ENCODE results near the gene TECPR2. TPM values are rescaled to one million over a fixed set of nuclear protein-coding genes. Genes with fewer than 3 reads are reported as not detected.

TECPR2 gene
- total RNA-seq, 2 donors from 2014 or later = 8.7 to 9.7 TPM

DNA sequence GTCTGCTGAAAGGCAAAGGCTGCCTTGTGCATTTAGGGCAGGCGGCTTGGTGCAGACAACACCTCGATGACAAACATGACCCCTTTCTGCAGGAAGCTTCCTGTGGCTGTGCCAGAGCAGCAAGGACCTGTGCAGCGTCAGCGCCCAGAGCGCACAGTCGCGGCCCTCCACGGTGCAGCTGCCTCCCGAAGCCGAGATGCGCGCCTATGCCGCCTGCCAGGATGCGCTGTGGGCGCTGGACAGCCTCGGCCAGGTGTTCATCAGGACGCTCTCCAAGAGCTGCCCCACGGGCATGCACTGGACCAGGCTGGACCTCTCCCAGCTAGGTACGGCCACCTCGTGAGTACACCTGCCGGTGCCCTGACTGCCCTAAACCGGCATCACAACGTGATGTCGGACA, 89.6 kb downstream of the TECPR2 start:
- Mint-ChIP-seq H3K4me1 (ENCODE audit: low read depth) (no peaks in the 10 kb centered on the region), H3K9me3 (no peaks in the 10 kb centered on the region), H3K27ac (no peak overlapping the region), H3K36me3 (ENCODE audit: insufficient read depth in 2 of 2) (no peaks in the 10 kb centered on the region), H3K27me3 (ENCODE audit: low read depth) (no peaks in the 10 kb centered on the region), H3K4me3 (no peak overlapping the region)
- DNase-seq (no peak), ATAC-seq (replicated peaks in 1 of 2) (no peak)

DNA sequence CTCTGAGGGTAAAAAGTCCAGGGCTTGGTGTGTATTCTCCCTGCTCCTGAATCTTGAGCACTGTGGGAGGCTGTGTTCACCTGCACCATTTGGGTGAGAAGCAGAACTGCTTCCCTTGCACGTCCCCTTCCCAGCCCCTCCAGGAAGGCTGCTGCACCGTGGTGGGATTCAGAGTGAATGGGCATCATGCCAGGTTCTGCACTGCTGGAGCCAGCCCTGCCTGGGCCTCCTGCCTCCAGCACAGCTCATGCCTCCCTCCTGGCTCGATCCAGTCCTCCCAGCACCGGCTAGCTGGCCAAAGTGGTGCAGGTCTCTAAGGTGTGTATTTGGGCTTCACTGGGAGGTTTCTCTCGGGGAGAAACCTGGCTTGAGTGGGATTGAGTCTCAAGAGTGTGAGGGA, 92.0 kb downstream of the TECPR2 start:
- H3K9me3 Mint-ChIP-seq = no peaks in the 10 kb centered on the region
- H3K27ac Mint-ChIP-seq = no peak overlapping the region
- H3K4me3 Mint-ChIP-seq = no peak overlapping the region
- no peak for DNase-seq
- H3K27me3 Mint-ChIP-seq (ENCODE audit: low read depth) = no peaks in the 10 kb centered on the region
- no peaks in the 10 kb centered on the region for H3K4me1 Mint-ChIP-seq (ENCODE audit: low read depth)
- H3K36me3 Mint-ChIP-seq (ENCODE audit: insufficient read depth in 2 of 2) = no peaks in the 10 kb centered on the region
- no peak for ATAC-seq (replicated peaks in 1 of 2)

DNA sequence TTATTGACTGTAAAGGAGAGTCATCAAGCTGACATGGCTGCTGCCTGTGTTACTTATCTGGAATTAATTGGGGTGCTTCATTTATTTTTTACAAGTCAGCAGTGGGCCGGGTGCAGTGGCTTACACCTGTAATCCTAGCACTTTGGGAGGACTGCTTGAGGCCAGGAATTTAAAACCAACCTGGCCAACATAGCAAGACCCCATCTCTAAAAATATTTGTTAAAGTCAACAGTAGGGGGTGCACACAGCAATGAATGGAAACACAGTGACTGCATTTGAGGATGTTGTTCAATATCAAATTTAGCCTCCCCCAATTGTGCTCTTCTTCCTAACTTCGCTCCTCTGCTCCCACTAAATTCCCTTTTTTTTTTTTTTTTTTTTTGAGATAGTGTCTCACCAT, 94.8 kb downstream of the TECPR2 start:
- DNase-seq = no peak
- H3K9me3 Mint-ChIP-seq = no peaks in the 10 kb centered on the region
- no peaks in the 10 kb centered on the region for H3K27me3 Mint-ChIP-seq (ENCODE audit: low read depth)
- H3K4me3 Mint-ChIP-seq = no peak overlapping the region
- no peaks in the 10 kb centered on the region for H3K4me1 Mint-ChIP-seq (ENCODE audit: low read depth)
- H3K27ac Mint-ChIP-seq = no peak overlapping the region
- ATAC-seq (replicated peaks in 1 of 2) = no peak
- no peaks in the 10 kb centered on the region for H3K36me3 Mint-ChIP-seq (ENCODE audit: insufficient read depth in 2 of 2)

DNA sequence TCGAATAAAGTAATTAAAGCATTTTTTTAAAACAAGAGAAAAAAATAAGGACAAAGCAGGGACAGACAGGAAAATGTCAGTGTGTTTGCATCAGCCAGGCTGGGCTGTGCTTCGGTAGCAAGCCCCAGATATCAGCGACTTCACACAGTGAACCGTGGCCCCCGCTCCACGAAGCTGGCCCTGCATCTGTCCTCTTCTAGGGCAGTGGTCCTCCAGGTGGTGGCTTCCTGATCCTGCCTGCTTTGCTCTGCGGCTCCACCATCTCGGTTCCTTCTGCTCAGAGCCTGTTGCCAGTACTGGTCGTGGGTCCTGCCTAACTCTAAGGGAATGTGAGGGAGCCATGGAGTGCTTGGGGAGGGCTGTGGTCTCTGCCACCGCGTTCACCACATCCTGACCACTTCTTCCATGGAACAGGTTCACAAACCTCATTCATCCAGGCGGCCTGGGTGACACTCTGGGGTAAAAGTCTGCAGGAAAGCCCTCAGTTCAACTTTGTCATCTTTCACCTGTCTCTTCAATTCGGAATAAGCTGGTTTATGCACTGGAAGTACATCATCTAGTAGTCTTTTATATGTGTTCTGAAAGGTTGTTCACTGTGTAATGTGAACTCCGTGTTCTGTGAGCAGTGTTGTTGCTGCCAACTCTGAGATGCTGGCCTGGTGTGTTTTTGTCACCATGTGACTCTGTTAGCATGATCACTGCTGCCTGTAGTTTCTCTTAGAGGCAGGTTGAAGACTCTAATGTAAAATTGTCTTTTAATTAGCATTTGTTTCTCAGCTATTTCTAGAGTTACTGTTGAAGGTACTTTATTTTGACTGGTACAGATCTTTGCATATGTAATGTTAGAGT, 99.0 kb downstream of the TECPR2 start:
- no peaks in the 10 kb centered on the region for H3K4me1 Mint-ChIP-seq (ENCODE audit: low read depth)
- H3K4me3 Mint-ChIP-seq = no peak overlapping the region
- no peak for DNase-seq
- H3K27ac Mint-ChIP-seq = no peak overlapping the region
- H3K9me3 Mint-ChIP-seq = no peaks in the 10 kb centered on the region
- no peak for ATAC-seq (replicated peaks in 1 of 2)
- H3K27me3 Mint-ChIP-seq (ENCODE audit: low read depth) = no peaks in the 10 kb centered on the region
- no peaks in the 10 kb centered on the region for H3K36me3 Mint-ChIP-seq (ENCODE audit: insufficient read depth in 2 of 2)

DNA sequence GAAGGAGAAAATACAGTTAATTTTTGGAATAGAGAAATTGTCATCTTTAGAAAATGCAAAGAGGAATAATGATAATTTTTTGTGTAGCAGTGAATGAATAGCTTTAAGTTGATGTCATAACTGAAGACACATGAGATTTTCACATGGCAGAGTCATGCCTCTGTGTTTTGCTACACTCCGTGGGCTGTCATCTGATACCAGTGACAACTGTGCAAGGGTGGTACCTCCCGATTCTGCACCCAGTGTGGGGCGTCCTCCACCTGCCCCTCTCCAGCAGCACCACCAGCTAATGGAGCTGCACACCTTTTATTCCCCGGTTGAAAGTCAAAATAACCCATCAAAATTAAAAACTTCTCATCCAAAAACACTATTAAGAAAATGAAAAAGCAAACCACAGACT, 99.7 kb downstream of the TECPR2 start:
- Mint-ChIP-seq H3K27ac (no peak overlapping the region), H3K36me3 (ENCODE audit: insufficient read depth in 2 of 2) (no peaks in the 10 kb centered on the region), H3K4me3 (no peak overlapping the region), H3K9me3 (no peaks in the 10 kb centered on the region), H3K4me1 (ENCODE audit: low read depth) (no peaks in the 10 kb centered on the region), H3K27me3 (ENCODE audit: low read depth) (no peaks in the 10 kb centered on the region)
- DNase-seq (no peak), ATAC-seq (replicated peaks in 1 of 2) (no peak)

DNA sequence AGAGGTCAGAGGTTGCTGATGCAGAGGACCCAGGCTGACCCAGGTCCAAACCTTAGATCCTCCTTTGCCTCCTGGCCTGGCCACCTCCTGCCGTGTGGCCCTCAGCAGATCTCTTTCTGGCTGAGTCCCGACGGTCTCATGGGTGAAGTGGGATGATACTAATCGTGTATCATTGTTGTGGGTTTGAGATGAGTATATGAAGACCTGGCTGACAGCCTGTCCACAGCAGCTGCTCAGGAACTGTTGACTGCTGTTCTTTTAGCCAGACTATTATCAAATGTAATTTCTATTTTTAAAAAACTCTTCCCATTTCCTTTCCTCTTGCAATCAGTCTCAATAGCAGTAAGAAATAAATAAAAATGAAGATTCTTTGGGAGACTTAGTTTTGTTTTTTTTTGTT, 101.3 kb downstream of the TECPR2 start:
- Mint-ChIP-seq H3K4me1 (ENCODE audit: low read depth) (no peaks in the 10 kb centered on the region), H3K36me3 (ENCODE audit: insufficient read depth in 2 of 2) (no peaks in the 10 kb centered on the region), H3K4me3 (no peak overlapping the region), H3K9me3 (no peaks in the 10 kb centered on the region), H3K27me3 (ENCODE audit: low read depth) (no peaks in the 10 kb centered on the region), H3K27ac (no peak overlapping the region)
- ATAC-seq (replicated peaks in 1 of 2) = no peak
- no peak for DNase-seq

DNA sequence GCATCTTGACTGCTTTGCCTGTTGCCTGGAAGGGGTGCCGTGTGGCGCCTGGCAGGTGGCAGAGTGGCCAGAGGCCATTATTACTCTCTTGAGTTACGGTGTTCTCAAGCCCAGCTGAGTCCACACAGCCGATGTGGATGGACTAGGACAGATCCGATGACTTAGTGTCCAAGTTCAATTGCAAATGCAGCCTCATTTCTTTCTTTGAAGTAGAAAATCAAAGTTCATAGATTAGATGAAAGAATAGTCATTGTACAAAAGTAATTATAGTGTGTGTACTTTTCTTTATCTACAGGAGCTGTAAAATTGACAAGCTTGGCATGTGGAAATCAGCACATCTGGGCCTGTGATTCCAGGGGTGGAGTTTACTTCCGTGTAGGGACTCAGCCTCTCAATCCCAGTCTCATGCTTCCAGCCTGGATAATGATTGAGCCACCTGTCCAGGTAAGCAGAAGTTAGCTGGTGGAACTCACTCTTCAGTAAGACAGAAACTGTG, 102.2 kb downstream of the TECPR2 start:
- Mint-ChIP-seq H3K4me1 (ENCODE audit: low read depth) (no peaks in the 10 kb centered on the region), H3K4me3 (no peak overlapping the region), H3K36me3 (ENCODE audit: insufficient read depth in 2 of 2) (peaks cover 0 to 3% of the 10 kb centered on the region in 2 donors), H3K27me3 (ENCODE audit: low read depth) (no peaks in the 10 kb centered on the region), H3K27ac (no peak overlapping the region), H3K9me3 (no peaks in the 10 kb centered on the region)
- DNase-seq (no peak), ATAC-seq (replicated peaks in 1 of 2) (no peak)

DNA sequence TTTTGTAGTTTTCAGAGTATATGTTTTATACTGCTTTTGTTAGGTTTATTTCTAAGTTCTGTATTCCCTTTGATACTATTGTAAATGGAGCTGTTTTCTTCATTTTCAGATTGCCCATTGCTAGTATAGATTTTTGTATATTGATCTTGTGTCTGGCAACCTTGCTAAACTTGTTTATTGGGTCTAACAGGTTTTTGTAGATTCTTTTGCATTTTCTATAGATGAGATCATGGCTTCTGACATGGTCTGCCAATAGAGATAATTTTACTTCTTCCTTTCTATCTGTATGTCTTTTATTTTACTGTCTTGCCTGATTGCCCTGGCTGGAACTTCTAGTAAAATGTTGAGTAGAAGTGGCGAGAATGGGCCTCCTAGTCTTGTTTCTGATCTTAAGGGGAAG, 106.5 kb downstream of the TECPR2 start:
- Mint-ChIP-seq H3K36me3 (ENCODE audit: insufficient read depth in 2 of 2) (peaks cover 1 to 3% of the 10 kb centered on the region in 2 donors), H3K27ac (no peak overlapping the region), H3K4me1 (ENCODE audit: low read depth) (peaks cover 7% of the 10 kb centered on the region), H3K4me3 (no peak overlapping the region), H3K9me3 (no peaks in the 10 kb centered on the region), H3K27me3 (ENCODE audit: low read depth) (no peaks in the 10 kb centered on the region)
- ATAC-seq (replicated peaks in 1 of 2) (no peak), DNase-seq (no peak)

DNA sequence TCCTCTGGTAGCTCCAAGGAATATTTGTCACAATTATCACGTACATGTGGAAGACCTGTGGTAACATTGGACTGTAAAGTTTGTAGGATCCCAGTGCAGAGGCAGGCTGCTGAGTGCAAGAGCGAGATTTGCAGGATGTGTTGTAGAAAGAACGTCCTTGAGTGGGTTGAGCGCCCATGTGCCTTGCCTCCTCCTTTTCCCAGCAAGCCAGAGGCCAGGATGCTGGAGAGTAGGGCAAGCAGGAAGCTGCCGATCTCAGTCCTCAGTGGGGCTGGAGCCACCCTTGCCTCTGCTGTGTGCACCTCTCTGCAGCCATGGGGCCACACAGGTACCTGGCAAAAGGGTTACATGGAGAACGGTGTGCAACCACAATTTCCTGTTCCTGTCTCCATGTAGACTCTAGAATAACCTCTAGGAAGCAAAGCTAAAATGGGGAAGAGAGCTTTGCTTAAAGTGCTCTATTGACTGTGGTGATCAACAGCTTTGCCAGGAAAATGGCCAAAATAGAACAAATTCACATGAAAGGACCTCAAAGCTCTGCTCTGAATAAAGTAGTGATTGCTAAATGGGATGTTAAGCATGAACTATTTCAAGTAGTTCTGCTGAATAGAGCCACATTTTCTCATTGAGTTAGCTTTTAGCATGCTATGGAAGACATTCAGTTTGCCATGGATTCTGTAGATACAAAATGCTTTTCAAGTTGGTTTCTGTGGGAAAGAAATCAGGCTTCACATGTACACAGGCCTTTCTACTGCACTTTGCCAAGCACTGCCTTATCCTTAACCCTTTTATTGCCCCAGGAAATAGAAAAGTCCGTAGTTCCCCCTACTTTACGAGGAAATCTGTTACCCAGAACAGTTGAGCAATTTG, 109.4 kb downstream of the TECPR2 start:
- no peak overlapping the region for H3K27ac Mint-ChIP-seq
- H3K9me3 Mint-ChIP-seq = no peaks in the 10 kb centered on the region
- no peak overlapping the region for H3K4me3 Mint-ChIP-seq
- peaks cover 1 to 3% of the 10 kb centered on the region in 2 donors for H3K36me3 Mint-ChIP-seq (ENCODE audit: insufficient read depth in 2 of 2)
- peaks cover 7% of the 10 kb centered on the region for H3K4me1 Mint-ChIP-seq (ENCODE audit: low read depth)
- no peak for DNase-seq
- no peak for ATAC-seq (replicated peaks in 1 of 2)
- no peaks in the 10 kb centered on the region for H3K27me3 Mint-ChIP-seq (ENCODE audit: low read depth)

DNA sequence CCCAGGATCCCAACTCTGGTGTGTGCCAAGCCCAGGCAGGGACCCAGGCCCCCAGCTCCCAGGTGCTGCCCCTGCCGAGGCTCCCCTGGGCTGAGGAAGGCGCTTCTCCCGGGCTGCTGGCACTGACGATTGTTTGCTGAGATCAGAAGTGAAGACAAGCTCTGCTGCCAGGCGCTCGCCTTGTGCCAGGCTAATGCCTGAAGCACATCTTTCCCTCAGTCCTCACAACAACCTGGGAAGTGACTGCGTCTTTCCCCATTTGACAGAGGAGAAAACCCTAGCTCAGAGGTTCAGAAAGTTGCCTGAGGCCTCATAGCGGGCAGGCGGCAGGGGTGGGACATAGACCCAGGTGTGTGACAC, 110.0 kb downstream of the TECPR2 start:
- ATAC-seq (replicated peaks in 1 of 2) (no peak), DNase-seq (no peak)
- Mint-ChIP-seq H3K4me3 (no peak overlapping the region), H3K27me3 (ENCODE audit: low read depth) (no peaks in the 10 kb centered on the region), H3K27ac (no peak overlapping the region), H3K4me1 (ENCODE audit: low read depth) (peaks cover 7% of the 10 kb centered on the region), H3K36me3 (ENCODE audit: insufficient read depth in 2 of 2) (peaks cover 1 to 3% of the 10 kb centered on the region in 2 donors), H3K9me3 (no peaks in the 10 kb centered on the region)

DNA sequence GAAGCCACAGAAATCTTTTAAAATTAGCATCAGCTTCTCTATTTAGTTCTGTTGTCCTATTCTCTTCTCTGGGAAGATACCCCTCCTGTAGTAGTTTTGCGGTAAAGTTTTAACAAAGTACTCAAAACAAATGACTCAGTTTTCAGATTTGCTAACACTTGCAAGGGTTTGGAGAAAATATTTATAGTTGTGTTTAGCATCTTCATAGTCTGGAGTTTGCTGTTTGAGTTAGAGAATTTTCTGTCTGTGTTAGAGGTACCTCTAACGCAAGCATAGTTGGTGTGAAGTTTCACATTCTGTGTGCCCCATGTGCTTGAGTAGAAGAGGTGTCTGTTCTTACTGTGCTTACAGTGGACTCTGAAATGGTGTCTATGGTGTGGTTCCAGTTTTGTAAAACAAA, 110.8 kb downstream of the TECPR2 start:
- Mint-ChIP-seq H3K36me3 (ENCODE audit: insufficient read depth in 2 of 2) (peaks cover 1 to 3% of the 10 kb centered on the region in 2 donors), H3K4me3 (no peak overlapping the region), H3K4me1 (ENCODE audit: low read depth) (peaks cover 7% of the 10 kb centered on the region), H3K27me3 (ENCODE audit: low read depth) (no peaks in the 10 kb centered on the region), H3K27ac (no peak overlapping the region), H3K9me3 (no peaks in the 10 kb centered on the region)
- no peak for DNase-seq
- no peak for ATAC-seq (replicated peaks in 1 of 2)

DNA sequence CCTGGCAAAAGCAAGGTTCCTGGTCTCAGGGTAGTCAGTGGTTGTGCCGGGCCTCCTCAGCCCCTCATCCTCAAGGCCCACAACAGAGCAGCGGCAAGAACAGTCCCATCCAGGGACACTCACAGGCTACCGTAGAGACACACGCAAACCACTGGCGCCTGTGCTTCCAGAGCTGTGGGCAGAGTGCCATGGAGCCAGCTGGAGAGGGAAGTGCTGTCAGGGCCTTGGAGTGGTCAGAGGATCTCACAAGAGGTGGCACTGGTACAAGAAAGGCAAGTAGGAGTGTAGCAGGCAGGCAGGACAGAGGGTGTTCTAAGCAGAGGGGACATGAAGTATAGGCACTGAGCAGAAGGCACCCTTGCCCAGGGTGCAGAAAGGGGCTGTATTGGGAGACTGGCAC, 112.2 kb downstream of the TECPR2 start:
- Mint-ChIP-seq H3K4me1 (ENCODE audit: low read depth) (peaks cover 7% of the 10 kb centered on the region), H3K27me3 (ENCODE audit: low read depth) (no peaks in the 10 kb centered on the region), H3K36me3 (ENCODE audit: insufficient read depth in 2 of 2) (peaks cover 0 to 1% of the 10 kb centered on the region in 2 donors), H3K27ac (peak overlapping the region; percentile 34), H3K9me3 (no peaks in the 10 kb centered on the region), H3K4me3 (no peak overlapping the region)
- no peak for ATAC-seq (replicated peaks in 1 of 2)
- no peak for DNase-seq

DNA sequence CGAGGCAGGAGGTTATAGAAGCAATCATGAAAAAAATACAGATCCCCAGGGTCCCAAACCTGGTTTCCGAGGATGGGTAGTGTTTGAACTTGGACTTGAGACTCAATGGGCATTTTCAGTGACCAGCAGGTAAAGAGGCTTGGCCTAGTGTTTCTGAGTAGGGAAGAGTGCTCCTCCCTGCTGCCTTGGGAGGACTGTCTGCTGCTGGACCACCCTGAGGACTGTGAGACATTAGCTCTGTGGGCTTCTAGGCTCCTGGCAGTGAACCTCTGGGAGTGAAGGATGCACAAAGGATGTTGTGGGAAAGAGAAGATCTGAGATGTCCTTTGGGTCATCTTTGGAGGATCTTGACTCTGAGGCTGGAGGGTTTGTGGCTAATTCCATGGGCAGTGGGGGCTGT, 116.4 kb downstream of the TECPR2 start:
- H3K4me1 Mint-ChIP-seq (ENCODE audit: low read depth) = no peaks in the 10 kb centered on the region
- no peak overlapping the region for H3K4me3 Mint-ChIP-seq
- H3K36me3 Mint-ChIP-seq (ENCODE audit: insufficient read depth in 2 of 2) = peaks cover 0 to 4% of the 10 kb centered on the region in 2 donors
- no peaks in the 10 kb centered on the region for H3K27me3 Mint-ChIP-seq (ENCODE audit: low read depth)
- ATAC-seq (replicated peaks in 1 of 2) = no peak
- H3K9me3 Mint-ChIP-seq = peaks cover 0 to 3% of the 10 kb centered on the region in 2 donors
- no peak overlapping the region for H3K27ac Mint-ChIP-seq
- DNase-seq = no peak
